AG09309 (cell line): ENCODE measurements around the gene KCNN4.

Experiments
- DNase-seq: peaks from one replicate; pipeline ENCODE4 v3.0.0-alpha.2; 2010; ENCODE audit warnings: low read depth
- H3K4me3 ChIP-seq: 2 replicates; pipeline ENCODE4 v1.5.1; 2011; ENCODE audit warnings: mild to moderate bottlenecking, low read depth, low read length, moderate library complexity; ENCODE audit not compliant: control insufficient read depth
- CTCF ChIP-seq: IDR thresholded peaks from 2 replicates; pipeline ENCODE4 v1.5.1; 2011; ENCODE audit warnings: mild to moderate bottlenecking, low read depth, low read length, inconsistent platforms; ENCODE audit not compliant: insufficient read depth, control insufficient read depth; ENCODE audit errors: missing control alignments

KCNN4 gene

GRCh38 chr19:43784241-43784980 lies 3.6 kb upstream of the KCNN4 start:
- no peak for TF ChIP-seq CTCF
- DNase-seq = peak; percentile 34

GRCh38 chr19:43783636-43784035 lies 2.9 kb upstream of the KCNN4 start:
- TF ChIP-seq CTCF = no peak
- no peak for DNase-seq
- H3K4me3 ChIP-seq = no peak overlapping the region

More at GRCh38 chr19:43784241-43784980, 3.6 kb upstream of the KCNN4 start:
- H3K4me3 ChIP-seq = no peak overlapping the region

- no peak for DNase-seq
- no peak overlapping the region for H3K4me3 ChIP-seq
- no peak for TF ChIP-seq CTCF
Measured at GRCh38 chr19:43782689-43783231, 2.0 kb upstream of the KCNN4 start.

GRCh38 chr19:43782311-43782660 lies 1.5 kb upstream of the KCNN4 start:
- TF ChIP-seq CTCF = no peak
- H3K4me3 ChIP-seq = no peak overlapping the region
- DNase-seq = no peak

GRCh38 chr19:43781630-43782310 lies 997 bp upstream of the KCNN4 start:
- DNase-seq = no peak
- H3K4me3 ChIP-seq = no peak overlapping the region
- TF ChIP-seq CTCF = no peak

GRCh38 chr19:43779820-43780219 lies 953 bp downstream of the KCNN4 start:
- no peak for DNase-seq
- peak overlapping the region; percentile 48 for H3K4me3 ChIP-seq

More at GRCh38 chr19:43779820-43780219, 953 bp downstream of the KCNN4 start:
- TF ChIP-seq CTCF = no peak
